Cardiac muscle cell (in vitro differentiated cells and primary cell): ENCODE results near the gene AASS. TPM values are rescaled to one million over a fixed set of nuclear protein-coding genes. Genes with fewer than 3 reads are reported as not detected.

ENCODE experiments used
- DNase-seq, 2 donors: peaks; one replicate each; pipeline versions ENCODE4 v3.0.0 to v3.0.0-alpha.2; 2010 to 2017; ENCODE audit warnings: low read depth in 1 of 2, low spot score in 1 of 2
- H3K27ac ChIP-seq: fragments of 200-600 bp; sonication (generic); 2 replicates; pipeline ENCODE4 v1.5.1; 2016
- H3K27me3 ChIP-seq: fragments of 200-600 bp; sonication (generic); 2 replicates; pipeline ENCODE4 v1.6.0; 2016; ENCODE audit warnings: control low read depth
- H3K36me3 ChIP-seq: fragments of 200-600 bp; sonication (generic); 2 replicates; pipeline ENCODE4 v1.5.1; 2016; ENCODE audit warnings: control low read depth
- H3K4me1 ChIP-seq: fragments of 200-600 bp; sonication (generic); 2 replicates; pipeline ENCODE4 v1.8.1; 2017; ENCODE audit warnings: low read depth, mild to moderate bottlenecking, mixed run types
- H3K4me3 ChIP-seq: fragments of 200-600 bp; sonication (generic); 2 replicates; pipeline ENCODE4 v1.5.1; 2016; ENCODE audit warnings: mild to moderate bottlenecking
- H3K9me3 ChIP-seq: fragments of 200-600 bp; sonication (generic); 2 replicates; pipeline ENCODE4 v1.5.1; 2017; ENCODE audit warnings: low read depth, mild to moderate bottlenecking, control low read depth
- polyA plus RNA-seq: library from polyadenylated mRNA; unstranded; fragments of >200 nt; fragmentation: Nextera tagmentation; extraction: Ambion mirVana; gene quantifications from 2 replicates; pipeline ENCODE4 v1.2.1, GENCODE V29; 2016
- total RNA-seq: library from RNA; depleted of rRNA; stranded (reverse); fragments of >200 nt; gene quantifications from 2 replicates; pipeline ENCODE4 v1.2.3, GENCODE V29; 2016
- TF ChIP-seq, protein P1 (sequence below): IDR thresholded peaks from 2 replicates; pipeline ENCODE4 v1.5.1; 2012; ENCODE audit warnings: low read depth, mild to moderate bottlenecking, low read length

AASS gene
- total and polyA plus RNA-seq, 2 experiments from 2014 or later = 31.3 to 42.1 TPM

DNA sequence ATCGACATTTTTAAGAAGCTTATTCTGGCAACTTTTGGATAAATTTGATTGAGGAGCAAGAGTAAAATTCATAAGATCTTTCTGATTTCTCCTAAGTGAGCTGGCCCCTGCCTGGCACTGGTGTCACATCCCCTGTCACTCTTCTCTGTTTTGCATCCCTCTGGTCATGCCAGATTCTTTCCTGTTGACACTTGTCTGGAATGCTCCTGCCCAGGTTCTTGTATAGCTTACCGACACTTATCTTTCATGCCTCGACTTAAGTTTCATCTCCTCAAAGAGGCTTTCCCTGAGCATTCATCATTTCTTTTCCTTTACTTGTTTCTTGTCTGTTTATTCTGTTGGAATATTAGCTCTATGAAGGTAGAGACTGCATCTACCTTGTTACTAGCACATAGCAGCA lies 22.2 kb upstream of the AASS start:
- H3K27ac ChIP-seq = no peak overlapping the region
- TF ChIP-seq, protein P1, sequence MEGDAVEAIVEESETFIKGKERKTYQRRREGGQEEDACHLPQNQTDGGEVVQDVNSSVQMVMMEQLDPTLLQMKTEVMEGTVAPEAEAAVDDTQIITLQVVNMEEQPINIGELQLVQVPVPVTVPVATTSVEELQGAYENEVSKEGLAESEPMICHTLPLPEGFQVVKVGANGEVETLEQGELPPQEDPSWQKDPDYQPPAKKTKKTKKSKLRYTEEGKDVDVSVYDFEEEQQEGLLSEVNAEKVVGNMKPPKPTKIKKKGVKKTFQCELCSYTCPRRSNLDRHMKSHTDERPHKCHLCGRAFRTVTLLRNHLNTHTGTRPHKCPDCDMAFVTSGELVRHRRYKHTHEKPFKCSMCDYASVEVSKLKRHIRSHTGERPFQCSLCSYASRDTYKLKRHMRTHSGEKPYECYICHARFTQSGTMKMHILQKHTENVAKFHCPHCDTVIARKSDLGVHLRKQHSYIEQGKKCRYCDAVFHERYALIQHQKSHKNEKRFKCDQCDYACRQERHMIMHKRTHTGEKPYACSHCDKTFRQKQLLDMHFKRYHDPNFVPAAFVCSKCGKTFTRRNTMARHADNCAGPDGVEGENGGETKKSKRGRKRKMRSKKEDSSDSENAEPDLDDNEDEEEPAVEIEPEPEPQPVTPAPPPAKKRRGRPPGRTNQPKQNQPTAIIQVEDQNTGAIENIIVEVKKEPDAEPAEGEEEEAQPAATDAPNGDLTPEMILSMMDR = no peak
- no peak overlapping the region for H3K4me3 ChIP-seq
- DNase-seq = no peak
- H3K27me3 ChIP-seq = no peaks in the 10 kb centered on the region
- H3K36me3 ChIP-seq = no peaks in the 10 kb centered on the region
- H3K9me3 ChIP-seq = no peaks in the 10 kb centered on the region
- no peaks in the 10 kb centered on the region for H3K4me1 ChIP-seq

DNA sequence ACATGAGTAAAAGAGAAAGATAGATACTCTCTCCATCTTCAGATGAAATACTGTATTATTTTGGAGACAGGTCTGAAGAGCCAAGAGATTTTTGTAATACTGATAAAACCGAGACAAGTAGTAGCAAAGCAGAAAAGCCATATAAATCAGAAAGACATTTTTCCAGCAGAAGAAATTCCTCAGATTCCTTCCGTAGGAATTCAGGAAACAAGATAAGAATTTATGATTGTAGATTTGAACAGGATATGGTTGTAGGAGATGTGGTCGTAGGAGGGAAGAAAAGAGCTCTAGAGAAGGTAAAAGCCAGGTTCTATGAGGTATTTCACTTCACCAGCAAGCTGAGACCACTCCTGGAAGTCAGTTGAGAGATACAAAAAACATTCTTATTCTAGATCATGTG lies 17.6 kb upstream of the AASS start:
- TF ChIP-seq, protein P1 = no peak
- Histone ChIP-seq H3K4me3 (no peak overlapping the region), H3K27me3 (no peaks in the 10 kb centered on the region), H3K9me3 (no peaks in the 10 kb centered on the region), H3K27ac (no peak overlapping the region), H3K4me1 (no peaks in the 10 kb centered on the region), H3K36me3 (no peaks in the 10 kb centered on the region)
- DNase-seq = no peak

DNA sequence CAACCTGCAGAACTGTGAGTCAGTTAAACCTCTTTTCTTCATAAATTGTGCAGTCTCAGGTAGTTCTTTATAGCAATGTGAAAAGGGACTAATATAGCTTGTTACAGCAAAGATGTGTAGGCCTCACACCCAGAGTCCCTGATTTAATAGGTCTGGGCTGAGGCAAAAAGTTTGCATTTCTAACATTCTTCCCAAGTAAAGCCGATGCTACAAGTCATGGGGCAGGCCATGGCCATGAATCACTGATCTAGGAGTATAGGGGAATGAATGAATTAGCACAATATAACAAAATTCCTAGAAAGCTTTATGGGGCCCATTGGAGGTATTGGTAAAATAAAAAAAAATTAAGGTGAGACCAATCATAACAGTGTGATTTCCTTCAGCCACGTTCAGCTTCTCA lies 11.5 kb upstream of the AASS start:
- Histone ChIP-seq H3K36me3 (no peaks in the 10 kb centered on the region), H3K27ac (no peak overlapping the region), H3K9me3 (no peaks in the 10 kb centered on the region), H3K27me3 (no peaks in the 10 kb centered on the region), H3K4me3 (no peak overlapping the region), H3K4me1 (no peaks in the 10 kb centered on the region)
- TF ChIP-seq, protein P1 = no peak
- DNase-seq = no peak

DNA sequence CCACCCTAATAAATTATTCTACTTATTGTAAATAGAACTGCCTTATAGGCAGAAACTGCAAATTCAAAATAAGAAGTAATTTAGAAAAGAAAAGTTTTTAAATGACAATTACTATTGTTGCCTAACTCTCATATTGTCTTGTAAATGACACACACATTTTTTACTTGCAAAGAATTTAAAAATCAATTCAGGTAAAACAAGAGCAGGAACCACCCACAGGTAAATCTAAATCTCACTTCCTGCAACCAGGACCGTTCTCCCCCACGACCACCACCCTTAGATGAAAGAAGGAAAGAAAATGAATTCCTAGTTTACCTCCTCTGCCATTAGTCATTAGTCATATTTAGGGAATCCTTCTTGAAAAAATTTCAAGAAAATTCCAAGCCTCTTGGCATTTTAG lies 4.8 kb upstream of the AASS start:
- H3K27ac ChIP-seq = no peak overlapping the region

DNA sequence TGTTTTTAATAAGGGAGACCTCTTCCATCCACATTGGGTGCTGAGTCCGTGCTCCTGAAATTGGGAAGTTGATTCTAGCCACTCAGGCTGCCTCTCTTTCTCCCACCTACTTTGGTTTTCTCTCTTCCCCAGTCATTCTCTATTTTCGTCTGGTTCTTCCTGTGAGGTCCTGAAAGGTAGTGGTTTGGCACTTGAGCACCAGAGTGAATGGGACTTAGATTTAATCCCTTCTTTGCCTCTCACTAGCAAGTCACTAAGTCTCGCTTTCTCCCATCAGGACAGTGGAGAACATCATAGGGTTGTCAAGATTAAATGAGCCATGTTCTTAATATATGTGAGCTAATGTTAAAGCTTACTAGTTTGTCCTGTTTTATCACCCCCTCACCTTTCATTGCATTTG lies 4.0 kb upstream of the AASS start:
- TF ChIP-seq, protein P1 = no peak
- no peak overlapping the region for H3K27ac ChIP-seq
- H3K9me3 ChIP-seq = no peaks in the 10 kb centered on the region
- no peak overlapping the region for H3K4me3 ChIP-seq
- no peaks in the 10 kb centered on the region for H3K36me3 ChIP-seq
- H3K4me1 ChIP-seq = peaks cover 22% of the 10 kb centered on the region
- no peak for DNase-seq
- H3K27me3 ChIP-seq = no peaks in the 10 kb centered on the region

More for the DNA sequence above, 4.8 kb upstream of the AASS start:
- no peak for DNase-seq
- no peaks in the 10 kb centered on the region for H3K9me3 ChIP-seq
- H3K4me1 ChIP-seq = peaks cover 22% of the 10 kb centered on the region
- no peaks in the 10 kb centered on the region for H3K36me3 ChIP-seq
- TF ChIP-seq, protein P1 = no peak
- no peaks in the 10 kb centered on the region for H3K27me3 ChIP-seq
- no peak overlapping the region for H3K4me3 ChIP-seq

DNA sequence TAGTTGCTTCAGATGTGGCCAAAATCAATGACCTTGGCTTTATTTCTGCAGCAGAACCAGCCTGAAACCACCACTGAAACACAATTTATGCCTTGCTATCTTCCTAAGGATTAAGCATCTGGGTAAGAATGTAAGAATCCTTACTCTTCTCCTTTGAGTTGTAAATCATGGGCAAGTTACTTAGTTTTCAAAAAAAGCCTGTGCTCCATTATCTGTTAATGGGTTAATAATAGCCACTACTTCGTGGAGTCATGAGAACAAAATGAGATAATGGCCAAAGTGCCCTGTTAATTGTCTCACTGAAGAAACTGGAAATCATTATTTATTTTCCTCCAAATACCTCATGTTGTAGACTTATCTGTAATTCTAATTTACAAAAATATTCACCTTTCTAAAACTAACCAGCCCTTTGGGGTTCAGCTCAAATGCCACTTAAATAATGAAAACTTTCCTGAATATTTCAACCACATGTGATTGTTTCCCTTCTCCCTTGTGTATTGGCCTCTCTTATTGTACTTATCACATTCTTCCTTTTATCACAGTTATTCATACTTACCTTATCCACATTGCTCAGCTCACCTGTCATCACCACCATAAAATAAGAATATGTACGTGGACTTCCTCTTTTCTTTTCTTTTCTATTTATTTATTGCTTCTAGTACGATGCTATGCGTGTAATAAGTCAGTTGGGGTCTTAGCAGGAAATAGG lies 2.0 kb upstream of the AASS start:
- peak in 1 of 2 donors; percentile 10 for DNase-seq
- H3K9me3 ChIP-seq = no peaks in the 10 kb centered on the region
- peaks cover 22% of the 10 kb centered on the region for H3K4me1 ChIP-seq
- TF ChIP-seq, protein P1 = no peak
- peak overlapping the region; percentile 80 for H3K27ac ChIP-seq
- H3K36me3 ChIP-seq = no peaks in the 10 kb centered on the region
- no peak overlapping the region for H3K4me3 ChIP-seq
- no peaks in the 10 kb centered on the region for H3K27me3 ChIP-seq
